Astrocyte (in vitro differentiated cells and primary cell): Measurements from ENCODE around the gene COA4. TPM values are rescaled to one million over a fixed set of nuclear protein-coding genes. Genes with fewer than 3 reads are reported as not detected.
A peak's percentile ranks its signal among the peaks of the same experiment; 100 is the strongest.

ENCODE experiments used
- DNase-seq: peaks from one replicate; pipeline ENCODE4 v3.0.0-alpha.2; 2010; ENCODE audit warnings: low read depth
- FAIRE-seq: peaks from 2 replicates; lab custom pipeline; 2011; peaks lifted over from hg19 to GRCh38; lab: Jason Lieb, UNC
- H2AFZ ChIP-seq: 2 replicates; pipeline ENCODE4 v1.6.0; 2012; ENCODE audit warnings: low read depth, low read length, inconsistent platforms
- H3K27ac ChIP-seq: 2 replicates; pipeline ENCODE4 v1.5.1; 2011; ENCODE audit warnings: low read depth, low read length, inconsistent platforms
- H3K27me3 ChIP-seq: 2 replicates; pipeline ENCODE4 v1.6.0; 2011; ENCODE audit warnings: low read length, inconsistent platforms; ENCODE audit not compliant: insufficient read depth
- H3K36me3 ChIP-seq: 2 replicates; pipeline ENCODE4 v1.5.1; 2011; ENCODE audit warnings: low read length, inconsistent platforms; ENCODE audit not compliant: insufficient read depth
- H3K4me1 ChIP-seq: 2 replicates; pipeline ENCODE4 v1.5.1; 2011; ENCODE audit warnings: low read length, inconsistent platforms; ENCODE audit not compliant: insufficient read depth
- H3K4me2 ChIP-seq: 2 replicates; pipeline ENCODE4 v1.6.0; 2012; ENCODE audit warnings: low read length, inconsistent platforms
- H3K4me3 ChIP-seq: 2 replicates; pipeline ENCODE4 v1.5.1; 2011; ENCODE audit warnings: low read depth, mild to moderate bottlenecking, low read length, inconsistent platforms; ENCODE audit not compliant: insufficient read depth
- H3K79me2 ChIP-seq: 2 replicates; pipeline ENCODE4 v1.6.0; 2012; ENCODE audit warnings: mild to moderate bottlenecking, low read length, inconsistent platforms; ENCODE audit not compliant: insufficient read depth
- H3K9ac ChIP-seq: 2 replicates; pipeline ENCODE4 v1.6.0; 2012; ENCODE audit warnings: mild to moderate bottlenecking, low read length, inconsistent platforms
- H3K9me3 ChIP-seq: 2 replicates; pipeline ENCODE4 v1.5.1; 2012; ENCODE audit warnings: low read depth, mild to moderate bottlenecking, low read length, inconsistent platforms; ENCODE audit not compliant: insufficient read depth
- H4K20me1 ChIP-seq: 2 replicates; pipeline ENCODE4 v1.6.0; 2012; ENCODE audit warnings: low read length, inconsistent platforms; ENCODE audit not compliant: insufficient read depth
- H3K27ac Mint-ChIP-seq: one replicate; pipeline ENCODE4 v1.8.0; 2021; ENCODE audit warnings: mild to moderate bottlenecking, mixed read lengths; ENCODE audit not compliant: unreplicated experiment
- H3K27me3 Mint-ChIP-seq: one replicate; pipeline ENCODE4 v1.8.0; 2021; ENCODE audit warnings: low read depth, mixed read lengths; ENCODE audit not compliant: unreplicated experiment
- H3K36me3 Mint-ChIP-seq: one replicate; pipeline ENCODE4 v1.8.0; 2021; ENCODE audit warnings: low read depth, mixed read lengths; ENCODE audit not compliant: unreplicated experiment
- H3K4me1 Mint-ChIP-seq: one replicate; pipeline ENCODE4 v1.8.0; 2021; ENCODE audit warnings: low read depth, mixed read lengths; ENCODE audit not compliant: unreplicated experiment
- H3K4me3 Mint-ChIP-seq: one replicate; pipeline ENCODE4 v1.8.0; 2021; ENCODE audit warnings: mild to moderate bottlenecking, moderate library complexity, mixed read lengths; ENCODE audit not compliant: unreplicated experiment
- H3K9me3 Mint-ChIP-seq: one replicate; pipeline ENCODE4 v1.8.0; 2021; ENCODE audit warnings: mild to moderate bottlenecking, mixed read lengths; ENCODE audit not compliant: unreplicated experiment
- EZH2 ChIP-seq: IDR thresholded peaks from 2 replicates; pipeline ENCODE4 v1.6.1; 2012; ENCODE audit warnings: mild to moderate bottlenecking, low read length, inconsistent platforms; ENCODE audit not compliant: insufficient read depth
- total RNA-seq: library from RNA; stranded (reverse); gene quantifications from 2 replicates; pipeline ENCODE4 v1.2.1, GENCODE V29; 2021
- TF ChIP-seq, protein P1 (sequence below): IDR thresholded peaks from 2 replicates; pipeline ENCODE4 v1.5.1; 2011; ENCODE audit warnings: low read depth, mild to moderate bottlenecking, inconsistent platforms, low read length, moderate library complexity; ENCODE audit not compliant: insufficient read depth

COA4 gene
- total RNA-seq, 1 donor from 2014 or later, result 59.0 TPM

DNA sequence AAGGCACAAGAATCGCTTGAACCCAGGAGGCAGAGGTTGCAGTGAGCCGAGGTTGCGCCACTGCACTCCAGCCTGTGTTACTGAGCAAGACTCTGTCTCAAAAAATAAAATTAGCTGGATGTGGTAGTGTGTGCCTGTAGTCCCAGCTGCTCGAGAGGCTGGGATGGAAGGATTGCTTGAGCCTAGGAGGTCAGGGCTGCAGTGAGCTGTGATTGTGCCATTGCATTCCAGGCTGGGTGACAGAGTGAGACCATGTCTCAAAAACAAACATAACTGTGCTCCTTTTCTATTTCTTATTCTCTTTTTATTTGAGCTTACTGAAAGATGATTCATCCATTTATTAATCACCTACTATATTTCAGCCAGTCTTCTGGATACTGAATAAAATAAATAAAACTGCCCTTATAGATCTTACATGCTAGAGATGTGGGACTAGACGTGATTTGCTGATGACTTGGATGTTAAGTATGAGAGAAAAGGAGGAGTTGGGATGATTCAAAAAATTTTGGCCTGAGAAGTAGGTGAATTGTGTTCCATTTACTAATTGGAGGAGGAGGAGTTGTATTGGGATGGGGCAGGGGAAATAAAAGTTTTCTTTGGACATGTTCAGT is 18.2 kb upstream of the COA4 start:
- TF ChIP-seq, protein P1, sequence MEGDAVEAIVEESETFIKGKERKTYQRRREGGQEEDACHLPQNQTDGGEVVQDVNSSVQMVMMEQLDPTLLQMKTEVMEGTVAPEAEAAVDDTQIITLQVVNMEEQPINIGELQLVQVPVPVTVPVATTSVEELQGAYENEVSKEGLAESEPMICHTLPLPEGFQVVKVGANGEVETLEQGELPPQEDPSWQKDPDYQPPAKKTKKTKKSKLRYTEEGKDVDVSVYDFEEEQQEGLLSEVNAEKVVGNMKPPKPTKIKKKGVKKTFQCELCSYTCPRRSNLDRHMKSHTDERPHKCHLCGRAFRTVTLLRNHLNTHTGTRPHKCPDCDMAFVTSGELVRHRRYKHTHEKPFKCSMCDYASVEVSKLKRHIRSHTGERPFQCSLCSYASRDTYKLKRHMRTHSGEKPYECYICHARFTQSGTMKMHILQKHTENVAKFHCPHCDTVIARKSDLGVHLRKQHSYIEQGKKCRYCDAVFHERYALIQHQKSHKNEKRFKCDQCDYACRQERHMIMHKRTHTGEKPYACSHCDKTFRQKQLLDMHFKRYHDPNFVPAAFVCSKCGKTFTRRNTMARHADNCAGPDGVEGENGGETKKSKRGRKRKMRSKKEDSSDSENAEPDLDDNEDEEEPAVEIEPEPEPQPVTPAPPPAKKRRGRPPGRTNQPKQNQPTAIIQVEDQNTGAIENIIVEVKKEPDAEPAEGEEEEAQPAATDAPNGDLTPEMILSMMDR, result no peak
- no peak for TF ChIP-seq EZH2
- no peaks in the 10 kb centered on the region for H3K4me1 ChIP-seq
- no peak overlapping the region for H3K4me2 ChIP-seq
- H3K4me3 Mint-ChIP-seq, result no peak overlapping the region
- peaks cover 4% of the 10 kb centered on the region for H3K36me3 Mint-ChIP-seq
- H3K4me3 ChIP-seq, result no peak overlapping the region
- no peak overlapping the region for H3K9ac ChIP-seq
- no peaks in the 10 kb centered on the region for H3K27me3 Mint-ChIP-seq
- DNase-seq (peak; percentile 55), FAIRE-seq (peak; percentile 17)
- no peaks in the 10 kb centered on the region for H3K79me2 ChIP-seq
- H3K4me1 Mint-ChIP-seq, result no peaks in the 10 kb centered on the region
- H3K27ac ChIP-seq, result no peak overlapping the region
- peaks cover 5% of the 10 kb centered on the region for H3K36me3 ChIP-seq
- H3K27me3 ChIP-seq, result no peaks in the 10 kb centered on the region
- H3K9me3 Mint-ChIP-seq, result no peaks in the 10 kb centered on the region
- no peaks in the 10 kb centered on the region for H4K20me1 ChIP-seq
- no peaks in the 10 kb centered on the region for H3K9me3 ChIP-seq
- no peak overlapping the region for H2AFZ ChIP-seq
- no peak overlapping the region for H3K27ac Mint-ChIP-seq

DNA sequence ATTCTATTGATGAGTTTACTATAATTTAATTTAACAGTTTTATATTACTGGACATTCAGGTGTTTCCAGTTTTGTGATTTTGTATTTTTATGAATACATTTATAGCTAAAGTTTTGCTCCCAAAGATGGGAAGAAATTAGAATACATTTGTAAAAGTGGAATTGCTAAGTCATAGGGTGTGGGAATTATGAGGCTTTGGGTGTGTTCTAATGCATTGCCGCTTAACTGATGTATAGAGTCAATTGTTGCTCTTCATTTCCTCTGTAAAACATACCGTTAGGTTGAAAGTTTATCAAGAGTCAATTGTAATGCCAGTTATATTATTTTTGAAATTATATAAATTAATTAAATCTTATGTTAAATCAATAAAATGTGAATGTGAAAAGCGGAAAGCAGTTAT is 16.4 kb upstream of the COA4 start:
- DNase-seq, result no peak
- H4K20me1 ChIP-seq, result no peaks in the 10 kb centered on the region
- H3K27me3 ChIP-seq, result no peaks in the 10 kb centered on the region
- H3K27ac Mint-ChIP-seq, result no peak overlapping the region
- no peak overlapping the region for H3K27ac ChIP-seq
- H2AFZ ChIP-seq, result no peak overlapping the region
- no peaks in the 10 kb centered on the region for H3K79me2 ChIP-seq
- no peak for TF ChIP-seq EZH2
- TF ChIP-seq, protein P1, result no peak
- H3K27me3 Mint-ChIP-seq, result no peaks in the 10 kb centered on the region
- no peak overlapping the region for H3K4me3 Mint-ChIP-seq
- no peaks in the 10 kb centered on the region for H3K9me3 Mint-ChIP-seq
- H3K36me3 ChIP-seq, result peaks cover 7% of the 10 kb centered on the region
- H3K4me3 ChIP-seq, result no peak overlapping the region
- FAIRE-seq, result no peak
- peaks cover 4% of the 10 kb centered on the region for H3K36me3 Mint-ChIP-seq
- no peaks in the 10 kb centered on the region for H3K4me1 ChIP-seq
- no peaks in the 10 kb centered on the region for H3K9me3 ChIP-seq
- H3K9ac ChIP-seq, result no peak overlapping the region
- H3K4me2 ChIP-seq, result no peak overlapping the region
- H3K4me1 Mint-ChIP-seq, result no peaks in the 10 kb centered on the region

DNA sequence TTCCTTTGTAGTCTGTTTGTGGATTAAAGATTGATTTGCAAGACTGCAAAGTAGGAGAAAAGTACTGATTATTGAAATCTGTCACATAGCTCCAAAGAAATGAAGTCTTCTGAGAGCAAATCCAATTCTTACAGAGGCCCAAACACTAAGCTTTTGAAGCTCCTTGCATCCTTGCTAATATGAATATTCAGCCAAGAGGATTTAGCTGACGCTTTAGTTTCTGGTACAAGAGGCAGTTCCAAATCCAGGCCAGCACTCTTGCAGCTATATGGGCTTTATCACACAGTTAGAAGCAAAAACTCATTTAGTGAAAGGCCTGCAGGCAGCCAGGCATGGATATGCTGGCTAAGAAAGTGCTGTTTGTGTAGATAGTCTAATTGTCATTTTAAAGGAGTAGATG is 12.9 kb upstream of the COA4 start:
- Histone ChIP-seq H3K4me2 (no peak overlapping the region), H3K4me1 (no peaks in the 10 kb centered on the region), H3K27me3 (no peaks in the 10 kb centered on the region), H3K79me2 (no peaks in the 10 kb centered on the region), H3K27ac (no peak overlapping the region), H2AFZ (no peak overlapping the region), H4K20me1 (no peaks in the 10 kb centered on the region), H3K36me3 (peaks cover 7% of the 10 kb centered on the region), H3K4me3 (no peak overlapping the region), H3K9ac (no peak overlapping the region), H3K9me3 (no peaks in the 10 kb centered on the region)
- DNase-seq (no peak), FAIRE-seq (no peak)
- H3K36me3 Mint-ChIP-seq, result peaks cover 6% of the 10 kb centered on the region
- no peaks in the 10 kb centered on the region for H3K27me3 Mint-ChIP-seq
- no peak for TF ChIP-seq EZH2
- TF ChIP-seq, protein P1, result no peak
- no peak overlapping the region for H3K27ac Mint-ChIP-seq
- H3K4me1 Mint-ChIP-seq, result no peaks in the 10 kb centered on the region
- no peaks in the 10 kb centered on the region for H3K9me3 Mint-ChIP-seq
- no peak overlapping the region for H3K4me3 Mint-ChIP-seq
